IgD-negative memory B cell (primary cell): Measurements from ENCODE around the gene HSD17B3. TPM values are rescaled to one million over a fixed set of nuclear protein-coding genes. Genes with fewer than 3 reads are reported as not detected.
"Not testable (repeated sequence)": the region's sequence is repeated elsewhere in the genome, so short reads cannot be mapped to it uniquely, and the experiment has no call there.

ENCODE experiments used
- H3K27ac Mint-ChIP-seq, 3 donors: one replicate each; pipeline ENCODE4 v1.8.0; 2020 to 2022; ENCODE audit warnings: mild to moderate bottlenecking in 3 of 3, mixed read lengths in 3 of 3, moderate library complexity in 1 of 3
- H3K27me3 Mint-ChIP-seq: one replicate; pipeline ENCODE4 v1.8.0; 2021; ENCODE audit warnings: mixed read lengths
- H3K36me3 Mint-ChIP-seq: one replicate; pipeline ENCODE4 v1.8.0; 2020; ENCODE audit warnings: mild to moderate bottlenecking, mixed read lengths
- H3K4me1 Mint-ChIP-seq, 3 donors: one replicate each; pipeline ENCODE4 v1.8.0; 2020 to 2022; ENCODE audit warnings: mixed read lengths in 3 of 3, mild to moderate bottlenecking in 1 of 3
- H3K4me3 Mint-ChIP-seq, 4 donors: one replicate each; pipeline ENCODE4 v1.8.0; 2020 to 2022; ENCODE audit warnings: mild to moderate bottlenecking in 4 of 4, mixed read lengths in 4 of 4, moderate library complexity in 3 of 4
- H3K9me3 Mint-ChIP-seq, 3 donors: one replicate each; pipeline ENCODE4 v1.8.0; 2020 to 2021; ENCODE audit warnings: mixed read lengths in 3 of 3, mild to moderate bottlenecking in 1 of 3
- polyA plus RNA-seq: library from polyadenylated mRNA; unstranded; fragments of 300-500 nt; fragmentation: Illumina TruSeq; gene quantifications from one replicate; pipeline ENCODE4 v1.2.3, GENCODE V29; 2021

The HSD17B3 gene
- not detected for polyA plus RNA-seq

GRCh38 chr9:96302021-96302420, at the start of gene HSD17B3:
Gene HSD17B3 (minus strand): TSS chr9:96302176. CDS start chr9:96302104, 72 bp downstream.
- Mint-ChIP-seq H3K4me3 (no peak within 1 kb of the TSS), H3K27me3 (peaks cover 6% of the 10 kb centered on the region), H3K27ac (no peak within 1 kb of the TSS), H3K9me3 (peaks cover 2 to 8% (median 3%) of the 10 kb centered on the region in 3 donors), H3K36me3 (no peaks in the 10 kb centered on the region), H3K4me1 (no peaks in the 10 kb centered on the region)

- Mint-ChIP-seq H3K36me3 (peaks cover 2% of the 10 kb centered on the region), H3K27me3 (no peaks in the 10 kb centered on the region), H3K27ac (no peak overlapping the region), H3K4me1 (peaks cover 0 to 2% (median 0%) of the 10 kb centered on the region in 3 donors), H3K4me3 (no peak overlapping the region), H3K9me3 (peaks cover 0 to 4% (median 0%) of the 10 kb centered on the region in 3 donors)
Observed at GRCh38 chr9:96350866-96351265, 48.9 kb upstream of the HSD17B3 start.

- Mint-ChIP-seq H3K4me1 (peaks cover 0 to 2% (median 0%) of the 10 kb centered on the region in 3 donors), H3K27me3 (no peaks in the 10 kb centered on the region), H3K27ac (no peak overlapping the region), H3K4me3 (no peak overlapping the region), H3K9me3 (peaks cover 0 to 4% (median 0%) of the 10 kb centered on the region in 3 donors), H3K36me3 (peaks cover 1% of the 10 kb centered on the region)
Observed at GRCh38 chr9:96348261-96348660, 46.3 kb upstream of the HSD17B3 start.

GRCh38 chr9:96345551-96345950, 43.6 kb upstream of the HSD17B3 start:
- peaks cover 0 to 2% (median 0%) of the 10 kb centered on the region in 3 donors for H3K4me1 Mint-ChIP-seq
- no peak overlapping the region for H3K27ac Mint-ChIP-seq
- no peak overlapping the region for H3K4me3 Mint-ChIP-seq
- H3K27me3 Mint-ChIP-seq = no peaks in the 10 kb centered on the region
- H3K36me3 Mint-ChIP-seq = peaks cover 1% of the 10 kb centered on the region
- no peaks in the 10 kb centered on the region for H3K9me3 Mint-ChIP-seq

- Mint-ChIP-seq H3K27ac (no peak overlapping the region), H3K27me3 (no peaks in the 10 kb centered on the region), H3K4me3 (no peak overlapping the region), H3K36me3 (peaks cover 1% of the 10 kb centered on the region), H3K4me1 (peaks cover 0 to 2% (median 0%) of the 10 kb centered on the region in 3 donors), H3K9me3 (no peaks in the 10 kb centered on the region)
Observed at GRCh38 chr9:96344458-96345180, 42.6 kb upstream of the HSD17B3 start.

GRCh38 chr9:96343515-96344360, 41.8 kb upstream of the HSD17B3 start:
- H3K36me3 Mint-ChIP-seq = peaks cover 1% of the 10 kb centered on the region
- no peak overlapping the region for H3K4me3 Mint-ChIP-seq
- H3K27me3 Mint-ChIP-seq = no peaks in the 10 kb centered on the region
- peaks cover 0 to 2% (median 0%) of the 10 kb centered on the region in 3 donors for H3K4me1 Mint-ChIP-seq
- H3K27ac Mint-ChIP-seq = no peak overlapping the region
- no peaks in the 10 kb centered on the region for H3K9me3 Mint-ChIP-seq

- H3K27ac Mint-ChIP-seq = no peak overlapping the region
- peaks cover 1% of the 10 kb centered on the region for H3K36me3 Mint-ChIP-seq
- H3K4me3 Mint-ChIP-seq = peak overlapping the region in 1 of 4 donors; percentile 41
- no peaks in the 10 kb centered on the region for H3K9me3 Mint-ChIP-seq
- no peaks in the 10 kb centered on the region for H3K27me3 Mint-ChIP-seq
- H3K4me1 Mint-ChIP-seq = peaks cover 0 to 2% (median 0%) of the 10 kb centered on the region in 3 donors
Observed at GRCh38 chr9:96342571-96343245, 40.7 kb upstream of the HSD17B3 start.

GRCh38 chr9:96340707-96341106, 38.7 kb upstream of the HSD17B3 start:
- Mint-ChIP-seq H3K9me3 (no peaks in the 10 kb centered on the region), H3K27ac (no peak overlapping the region), H3K4me3 (no peak overlapping the region), H3K27me3 (no peaks in the 10 kb centered on the region), H3K4me1 (no peaks in the 10 kb centered on the region), H3K36me3 (peaks cover 1% of the 10 kb centered on the region)

- H3K27ac Mint-ChIP-seq = no peak overlapping the region
Observed at GRCh38 chr9:96338299-96338698, 36.3 kb upstream of the HSD17B3 start.

GRCh38 chr9:96333958-96334357, 32.0 kb upstream of the HSD17B3 start:
- Mint-ChIP-seq H3K9me3 (no peaks in the 10 kb centered on the region), H3K4me3 (no peak overlapping the region), H3K27ac (no peak overlapping the region), H3K36me3 (no peaks in the 10 kb centered on the region), H3K27me3 (no peaks in the 10 kb centered on the region), H3K4me1 (no peaks in the 10 kb centered on the region)

More at GRCh38 chr9:96338299-96338698, 36.3 kb upstream of the HSD17B3 start:
- Mint-ChIP-seq H3K9me3 (no peaks in the 10 kb centered on the region), H3K4me1 (no peaks in the 10 kb centered on the region), H3K4me3 (no peak overlapping the region), H3K27me3 (no peaks in the 10 kb centered on the region), H3K36me3 (no peaks in the 10 kb centered on the region)

- Mint-ChIP-seq H3K9me3 (no peaks in the 10 kb centered on the region), H3K4me1 (no peaks in the 10 kb centered on the region), H3K4me3 (no peak overlapping the region), H3K27me3 (no peaks in the 10 kb centered on the region), H3K36me3 (no peaks in the 10 kb centered on the region), H3K27ac (peak overlapping the region in 1 of 3 donors; percentile 73)
Observed at GRCh38 chr9:96331236-96331947, 29.4 kb upstream of the HSD17B3 start.

- Mint-ChIP-seq H3K9me3 (no peaks in the 10 kb centered on the region), H3K36me3 (peaks cover 3% of the 10 kb centered on the region), H3K4me3 (no peak overlapping the region), H3K27me3 (no peaks in the 10 kb centered on the region), H3K4me1 (no peaks in the 10 kb centered on the region), H3K27ac (no peak overlapping the region)
Observed at GRCh38 chr9:96327694-96328352, 25.8 kb upstream of the HSD17B3 start.

- H3K4me3 Mint-ChIP-seq = no peak overlapping the region
- peaks cover 5% of the 10 kb centered on the region for H3K36me3 Mint-ChIP-seq
- H3K4me1 Mint-ChIP-seq = no peaks in the 10 kb centered on the region
- no peak overlapping the region for H3K27ac Mint-ChIP-seq
- no peaks in the 10 kb centered on the region for H3K9me3 Mint-ChIP-seq
- no peaks in the 10 kb centered on the region for H3K27me3 Mint-ChIP-seq
Observed at GRCh38 chr9:96323169-96323568, 21.2 kb upstream of the HSD17B3 start.

GRCh38 chr9:96322736-96323135, 20.8 kb upstream of the HSD17B3 start:
- H3K4me3 Mint-ChIP-seq, H3K27ac Mint-ChIP-seq, H3K9me3 Mint-ChIP-seq, H3K36me3 Mint-ChIP-seq, H3K27me3 Mint-ChIP-seq, H3K4me1 Mint-ChIP-seq: not testable (repeated sequence)
